ENCODE measurements around the gene PRRT4.

The PRRT4 gene

GRCh38 chr7:128361411-128362379 is at the start of gene PRRT4:
Gene PRRT4 (minus strand): TSS chr7:128361690.
- no peak for FAIRE-seq

GRCh38 chr7:128410451-128410753 is 48.9 kb upstream of the PRRT4 start:
- no peak for FAIRE-seq

GRCh38 chr7:128409596-128410450 is 48.3 kb upstream of the PRRT4 start, which contains the start of gene IMPDH1:
Gene IMPDH1 (minus strand): TSS chr7:128409982. CDS start chr7:128409901, 81 bp downstream.
- no peak for FAIRE-seq

GRCh38 chr7:128408709-128409595 is 47.5 kb upstream of the PRRT4 start:
- no peak for FAIRE-seq

GRCh38 chr7:128407751-128408708 is 46.5 kb upstream of the PRRT4 start:
- no peak for FAIRE-seq

GRCh38 chr7:128407233-128407589 is 45.7 kb upstream of the PRRT4 start:
- no peak for FAIRE-seq

GRCh38 chr7:128406314-128407232 is 45.1 kb upstream of the PRRT4 start:
- FAIRE-seq: no peak

GRCh38 chr7:128405471-128406313 is 44.2 kb upstream of the PRRT4 start:
- FAIRE-seq: no peak

GRCh38 chr7:128404886-128405470 is 43.5 kb upstream of the PRRT4 start:
- FAIRE-seq: no peak

GRCh38 chr7:128404143-128404681 is 42.7 kb upstream of the PRRT4 start:
- FAIRE-seq: no peak

GRCh38 chr7:128403676-128404075 is 42.2 kb upstream of the PRRT4 start:
- FAIRE-seq: no peak

- FAIRE-seq: no peak
Measured at GRCh38 chr7:128402356-128402755, 40.9 kb upstream of the PRRT4 start.

GRCh38 chr7:128400566-128400965 is 39.1 kb upstream of the PRRT4 start:
- FAIRE-seq: no peak

GRCh38 chr7:128399991-128400390 is 38.5 kb upstream of the PRRT4 start:
- no peak for FAIRE-seq

GRCh38 chr7:128398841-128399135 is 37.3 kb upstream of the PRRT4 start:
- FAIRE-seq: no peak

- no peak for FAIRE-seq
Measured at GRCh38 chr7:128398016-128398840, 36.7 kb upstream of the PRRT4 start.

- no peak for FAIRE-seq
Measured at GRCh38 chr7:128396357-128396756, 34.9 kb upstream of the PRRT4 start.

GRCh38 chr7:128395748-128396147 is 34.3 kb upstream of the PRRT4 start:
- FAIRE-seq: no peak

Measured in TTC549 (cell line).